Effector CD4-positive, alpha-beta T cell (primary cell): Measurements from ENCODE around the gene OR8B3. TPM values are rescaled to one million over a fixed set of nuclear protein-coding genes. Genes with fewer than 3 reads are reported as not detected.
"Not testable (repeated sequence)": the region's sequence is repeated elsewhere in the genome, so short reads cannot be mapped to it uniquely, and the experiment has no call there.

Experiments used
- DNase-seq: peaks from one replicate; pipeline ENCODE4 v3.0.0-alpha.2; 2020
- total RNA-seq: gene quantifications from one replicate; lab custom pipeline; 2026; lab: John Stamatoyannopoulos, UW

The OR8B3 gene, protein sequence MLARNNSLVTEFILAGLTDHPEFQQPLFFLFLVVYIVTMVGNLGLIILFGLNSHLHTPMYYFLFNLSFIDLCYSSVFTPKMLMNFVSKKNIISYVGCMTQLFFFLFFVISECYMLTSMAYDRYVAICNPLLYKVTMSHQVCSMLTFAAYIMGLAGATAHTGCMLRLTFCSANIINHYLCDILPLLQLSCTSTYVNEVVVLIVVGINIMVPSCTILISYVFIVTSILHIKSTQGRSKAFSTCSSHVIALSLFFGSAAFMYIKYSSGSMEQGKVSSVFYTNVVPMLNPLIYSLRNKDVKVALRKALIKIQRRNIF
- total RNA-seq: not detected

DNA sequence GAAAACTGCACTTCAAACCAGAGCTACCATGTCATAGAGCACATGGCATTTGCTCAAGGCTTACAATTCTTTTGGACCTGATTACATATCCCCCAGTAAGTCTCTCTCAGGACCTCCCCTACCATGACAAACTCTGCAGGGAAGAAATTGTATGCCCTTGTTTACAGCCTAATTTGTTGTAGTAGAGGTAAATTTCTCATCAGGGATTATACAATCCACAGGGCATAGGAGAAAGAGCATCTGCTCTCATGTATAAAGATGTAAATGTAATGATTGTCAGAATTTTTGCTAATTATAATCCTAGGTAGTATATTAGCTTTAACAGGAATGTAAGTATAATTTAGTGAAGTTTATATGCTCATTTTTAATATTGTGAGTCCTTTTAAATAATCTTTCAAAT lies at the start of gene OR8B3:
OR8B3 (minus strand) TSS at position 101 of the 400 bp plus-strand sequence. CDS start 1,673 bp downstream, outside the sequence.
- no peak for DNase-seq

DNA sequence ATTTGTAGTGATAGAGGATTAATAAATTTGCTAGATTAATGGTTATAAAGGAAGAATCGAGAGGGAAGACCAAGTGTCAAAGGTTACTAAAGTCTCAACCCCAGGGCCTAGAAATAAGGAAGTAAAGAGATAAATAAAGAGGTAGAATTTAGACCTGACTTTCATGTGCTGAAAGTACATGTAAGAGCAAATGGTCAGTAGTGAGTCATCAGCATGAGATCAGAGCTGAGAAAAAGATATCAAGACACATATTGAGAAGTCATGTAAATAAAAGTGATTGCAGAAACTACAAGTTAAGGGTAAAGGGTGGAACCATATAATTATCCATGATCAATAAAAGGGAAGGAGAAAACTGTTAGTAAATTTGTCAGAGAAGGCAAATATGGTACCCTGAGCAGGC lies 48.1 kb upstream of the OR8B3 start:
- no peak for DNase-seq

DNA sequence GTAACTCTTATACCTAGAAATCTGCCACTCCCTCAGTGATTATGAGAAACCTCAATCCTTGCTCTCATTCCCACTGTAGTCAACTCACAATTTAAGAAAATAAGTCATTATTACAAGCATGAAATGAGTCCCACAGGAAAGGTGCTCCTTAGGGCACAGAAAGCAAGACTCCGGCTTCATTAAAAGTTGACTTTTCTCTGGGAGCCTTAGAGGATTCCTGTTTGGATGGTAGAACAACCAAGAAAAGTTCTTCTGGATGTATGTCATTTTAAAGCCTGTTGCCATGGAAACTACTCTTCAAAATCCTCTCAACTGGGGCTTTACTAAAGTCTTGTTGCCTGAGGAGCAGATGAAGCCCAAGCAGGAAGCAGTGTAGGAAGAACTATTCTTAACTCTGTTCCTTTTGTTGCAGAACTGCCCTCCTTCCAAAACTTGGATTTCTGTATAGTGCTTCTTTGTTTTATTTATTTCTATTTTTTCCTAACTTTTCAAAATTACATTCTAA lies 46.9 kb upstream of the OR8B3 start, which contains the start of gene OR8B8:
OR8B8 (minus strand) TSS at position 51 of the 505 bp plus-strand sequence. CDS start 4,611 bp downstream, outside the sequence.
- DNase-seq: no peak

DNA sequence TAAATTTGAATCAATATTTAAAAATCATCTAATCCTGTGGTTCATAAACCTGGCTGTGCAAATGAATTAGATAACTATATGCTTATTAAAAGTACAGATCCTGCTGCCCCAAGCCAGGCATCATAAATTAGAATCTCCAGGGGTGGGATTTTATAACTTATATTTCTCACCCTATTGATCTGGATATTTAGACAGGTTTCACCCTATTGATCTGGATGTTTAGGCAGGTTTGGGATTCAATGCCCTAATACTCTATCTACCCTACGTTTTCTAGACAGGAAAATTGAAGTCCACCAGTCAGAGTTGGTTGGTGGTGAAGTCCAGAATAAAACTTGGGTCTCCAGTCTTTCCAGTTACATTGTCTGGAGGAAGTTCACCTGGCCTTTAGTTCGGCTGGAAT lies 44.0 kb upstream of the OR8B3 start:
- no peak for DNase-seq

DNA sequence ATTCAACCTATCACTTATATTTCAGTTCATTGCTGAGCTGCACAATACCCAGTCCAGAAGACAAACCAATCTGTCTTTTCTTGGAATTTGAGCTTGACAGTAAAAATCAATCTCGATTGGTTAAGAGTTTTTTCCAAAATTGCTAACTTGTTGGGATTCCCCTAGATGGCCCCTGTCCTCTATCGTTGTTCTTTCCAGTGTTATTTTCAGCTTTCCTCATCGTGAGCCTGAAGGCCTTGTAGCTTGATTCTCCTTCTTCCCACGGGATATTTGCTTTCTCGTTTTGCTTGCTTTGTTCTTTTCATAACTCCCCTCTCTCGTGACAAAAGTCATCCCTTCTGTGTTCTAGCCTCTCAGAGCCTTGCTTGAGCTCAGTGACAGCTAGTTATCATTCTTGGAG lies 43.6 kb upstream of the OR8B3 start:
- no peak for DNase-seq

DNA sequence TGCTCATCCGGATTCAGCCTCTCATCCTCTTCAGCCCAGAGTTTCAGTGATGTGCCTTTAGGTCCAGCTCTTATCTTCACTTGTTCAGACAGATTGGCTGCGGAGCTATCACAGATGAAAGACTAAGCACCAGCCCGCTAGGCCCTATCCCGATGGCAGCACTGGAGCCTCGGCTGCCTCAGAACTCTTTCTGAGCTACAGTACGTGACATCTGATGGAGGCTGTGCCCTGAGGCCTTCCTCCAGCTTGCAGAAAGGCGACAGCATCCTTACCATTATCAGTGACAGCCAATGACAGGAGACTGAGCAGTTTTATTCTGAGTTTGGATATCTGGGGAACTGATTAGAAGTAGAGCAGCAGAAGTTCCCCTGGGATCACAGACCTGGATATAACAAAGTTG lies 42.7 kb upstream of the OR8B3 start:
- no peak for DNase-seq

DNA sequence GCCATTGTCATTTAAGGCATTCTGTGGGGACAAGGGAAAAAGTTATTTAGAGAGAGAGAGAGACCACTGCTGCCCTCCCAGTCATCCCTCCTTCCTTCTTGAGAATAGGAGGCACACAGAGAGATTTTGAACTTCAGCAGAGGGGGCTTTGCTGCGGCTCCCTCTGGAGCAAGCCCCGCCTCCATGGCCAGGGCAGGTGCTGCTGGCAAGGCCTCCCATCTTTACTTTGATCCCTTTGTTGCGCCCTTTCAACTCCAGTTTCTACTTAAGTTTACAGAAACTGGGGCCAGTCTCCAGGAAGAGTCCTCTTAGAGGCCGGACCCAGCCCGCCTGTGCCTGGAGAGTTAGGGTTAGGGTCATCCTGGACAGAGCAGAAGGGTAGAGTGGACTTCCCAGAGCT lies 42.3 kb upstream of the OR8B3 start:
- DNase-seq: no peak

DNA sequence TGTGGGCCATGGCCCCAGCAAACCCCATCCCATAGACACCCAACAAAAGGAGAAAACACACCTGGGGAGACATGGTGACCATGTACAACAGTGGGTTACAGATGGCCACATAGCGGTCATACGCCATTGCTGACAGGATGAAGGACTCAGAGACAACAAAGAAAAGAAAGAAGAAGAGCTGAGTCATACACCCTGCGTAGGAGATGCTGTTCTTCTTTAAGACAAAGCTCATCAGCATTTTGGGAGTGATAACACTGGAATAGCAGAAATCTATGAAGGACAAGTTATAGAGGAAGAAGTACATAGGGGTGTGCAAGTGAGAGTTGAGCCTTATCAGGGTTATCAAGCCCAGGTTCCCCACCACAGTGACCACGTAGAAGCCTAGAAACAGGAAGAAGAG lies 41.8 kb upstream of the OR8B3 start:
- DNase-seq: no peak

DNA sequence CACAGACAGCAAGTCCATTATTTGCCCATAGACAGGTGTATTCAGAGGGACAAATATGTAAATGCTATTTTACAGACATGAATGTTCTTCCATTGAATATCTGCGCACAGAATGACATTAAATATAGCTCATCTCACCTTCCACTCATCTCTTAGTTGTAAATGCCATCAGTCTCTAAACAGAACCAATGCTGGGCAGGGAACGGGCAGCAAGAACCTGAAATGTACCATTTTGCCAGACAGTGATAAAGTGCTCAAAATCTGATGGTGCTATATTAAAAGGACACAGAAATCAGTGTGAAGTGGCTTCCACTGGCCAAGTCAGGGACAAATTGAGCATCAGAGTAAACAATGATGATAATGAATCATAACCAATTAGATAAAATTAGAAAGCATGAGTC lies 35.9 kb upstream of the OR8B3 start:
- no peak for DNase-seq

DNA sequence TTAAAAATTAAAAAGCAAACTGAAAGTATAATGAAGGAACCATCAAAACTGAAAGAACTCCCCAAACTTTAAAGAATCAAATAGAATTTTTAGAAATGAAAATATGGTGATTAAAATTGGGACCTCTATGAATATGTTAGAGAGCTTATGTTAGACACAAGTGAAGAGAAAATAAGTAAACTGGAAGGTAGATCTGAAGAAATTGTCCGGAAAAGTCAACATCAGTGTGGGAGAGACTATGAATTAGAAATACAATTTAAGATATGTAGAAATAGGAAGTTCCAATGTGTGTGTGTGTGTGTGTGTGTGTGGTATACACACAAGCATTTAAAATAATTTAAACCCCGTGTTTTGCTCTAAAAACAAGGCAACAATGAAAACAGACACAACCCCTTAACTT lies 30.8 kb upstream of the OR8B3 start:
- DNase-seq: no peak

DNA sequence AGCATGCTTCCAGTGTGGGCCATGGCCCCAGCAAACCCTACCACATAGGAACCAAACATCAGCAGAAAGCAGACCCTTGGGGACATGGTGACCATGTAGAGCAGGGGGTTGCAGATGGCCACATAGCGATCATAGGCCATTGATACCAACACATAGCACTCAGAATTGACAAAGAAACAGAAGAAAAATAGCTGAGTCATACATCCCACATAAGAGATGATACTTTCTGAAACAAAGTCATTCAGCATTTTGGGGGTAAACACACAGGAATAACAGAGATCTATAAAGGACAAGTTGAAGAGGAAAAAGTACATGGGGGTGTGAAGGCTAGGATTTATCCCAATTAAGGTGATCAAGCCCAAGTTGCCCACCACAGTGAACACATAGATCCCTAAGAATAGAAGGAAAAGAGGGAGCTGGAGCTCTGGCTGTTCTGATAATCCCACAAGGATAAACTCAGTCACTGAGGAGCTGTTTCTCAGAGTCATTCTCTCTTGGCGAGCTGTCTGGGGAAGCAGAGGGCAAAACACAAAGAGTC lies 25.6 kb upstream of the OR8B3 start, which contains the start of gene OR8B4:
OR8B4 (minus strand) TSS at position 488 of the 538 bp plus-strand sequence; CDS start at position 488, 0 bp downstream.
- DNase-seq: no peak

DNA sequence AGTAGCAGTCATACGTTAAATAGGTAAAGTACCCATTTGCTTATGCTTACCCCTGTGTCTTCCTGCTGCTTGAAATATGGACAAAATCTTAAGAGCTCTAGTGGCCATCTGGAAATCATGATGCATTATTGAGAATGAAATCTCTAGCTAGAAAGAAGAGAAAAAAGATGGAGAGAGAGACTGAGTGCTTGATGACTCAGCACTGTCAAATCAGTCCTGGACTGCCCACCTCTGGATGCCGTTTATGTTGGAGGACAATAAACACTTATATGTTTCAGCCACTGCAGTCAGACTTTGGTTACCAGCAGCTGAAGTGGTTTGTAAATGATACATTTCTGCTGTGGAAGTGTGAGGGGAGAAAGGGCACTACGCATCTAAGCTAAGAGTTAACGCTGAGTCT lies 22.2 kb upstream of the OR8B3 start:
- no peak for DNase-seq

DNA sequence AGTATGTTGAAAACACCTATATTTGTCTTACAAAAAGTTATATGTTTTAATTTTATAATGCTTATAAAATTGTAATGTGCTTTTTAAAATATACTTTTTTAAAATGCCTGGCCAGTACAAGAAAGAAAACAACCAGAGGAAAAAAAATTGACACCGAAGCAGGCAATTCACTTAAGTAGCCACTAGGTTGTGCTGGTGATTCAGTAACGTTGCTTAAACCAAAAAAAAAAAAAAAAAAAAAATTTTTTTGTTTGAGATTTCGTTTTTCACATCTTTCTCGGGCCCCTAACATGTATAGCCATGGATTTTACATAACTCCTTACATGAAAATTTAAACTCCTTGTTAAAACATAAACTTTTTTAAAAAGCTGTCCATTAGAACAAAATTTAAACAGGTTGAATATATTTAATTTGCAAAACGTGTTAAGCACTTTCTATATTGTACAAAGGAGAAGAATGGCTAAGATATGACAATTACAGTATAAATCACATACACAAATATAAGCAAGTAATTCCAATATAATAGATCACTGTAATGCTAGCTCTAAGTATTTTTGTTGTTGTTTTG lies 16.6 kb upstream of the OR8B3 start:
- no peak for DNase-seq

DNA sequence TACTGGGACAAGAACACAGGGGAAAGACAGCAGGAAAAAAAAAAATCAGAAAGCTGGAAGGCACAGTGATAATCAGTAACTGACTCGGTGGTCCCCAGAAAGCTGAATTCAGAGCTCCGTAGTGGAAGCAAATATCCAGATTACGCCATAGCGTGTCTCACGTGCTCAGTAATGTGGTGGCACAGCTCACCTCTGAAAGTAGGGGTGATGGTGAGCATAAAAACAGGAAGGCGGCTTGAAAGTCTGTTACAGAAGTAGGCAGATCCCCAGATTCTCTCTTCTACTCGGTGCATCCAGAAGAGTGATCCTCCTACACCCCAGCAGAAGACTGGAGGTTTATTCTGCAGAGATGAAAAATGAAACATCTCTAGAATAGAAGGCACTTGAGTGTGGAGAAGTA lies 11.1 kb upstream of the OR8B3 start:
- no peak for DNase-seq

DNA sequence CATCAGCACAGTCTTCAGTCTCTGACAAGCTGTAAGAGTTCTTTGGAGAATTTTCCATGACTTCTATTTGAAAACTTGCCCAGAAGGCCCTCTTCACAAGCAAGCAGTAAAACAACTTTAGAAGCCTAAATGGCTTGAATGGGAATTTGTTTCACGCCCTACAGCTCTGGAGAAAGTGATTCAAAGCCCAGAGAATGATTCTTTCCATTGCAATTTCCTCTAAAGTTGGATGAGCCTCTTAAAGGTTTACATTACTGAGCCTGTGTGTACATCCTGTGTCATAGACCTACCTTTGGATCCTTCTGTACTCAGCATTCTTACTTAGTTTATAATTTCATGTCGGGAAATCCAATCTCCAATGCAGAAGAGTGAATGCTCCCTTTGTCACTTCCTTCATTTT lies 6.8 kb upstream of the OR8B3 start:
- no peak for DNase-seq

DNA sequence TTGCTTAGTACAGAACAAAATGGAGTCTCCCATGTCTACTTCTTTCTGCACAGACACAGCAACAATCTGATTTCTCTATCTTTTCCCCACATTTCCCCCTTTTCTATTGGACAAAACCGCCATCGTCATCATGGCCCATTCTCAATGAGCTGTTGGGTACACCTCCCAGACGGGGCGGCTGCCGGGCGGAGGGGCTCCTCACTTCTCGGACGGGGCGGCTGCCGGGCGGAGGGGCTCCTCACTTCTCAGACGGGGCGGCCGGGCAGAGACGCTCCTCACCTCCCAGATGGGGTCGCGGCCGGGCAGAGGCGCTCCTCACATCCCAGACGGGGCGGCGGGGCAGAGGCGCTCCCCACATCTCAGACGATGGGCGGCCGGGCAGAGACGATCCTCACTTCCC lies 4.4 kb upstream of the OR8B3 start:
- DNase-seq: not testable (repeated sequence)

DNA sequence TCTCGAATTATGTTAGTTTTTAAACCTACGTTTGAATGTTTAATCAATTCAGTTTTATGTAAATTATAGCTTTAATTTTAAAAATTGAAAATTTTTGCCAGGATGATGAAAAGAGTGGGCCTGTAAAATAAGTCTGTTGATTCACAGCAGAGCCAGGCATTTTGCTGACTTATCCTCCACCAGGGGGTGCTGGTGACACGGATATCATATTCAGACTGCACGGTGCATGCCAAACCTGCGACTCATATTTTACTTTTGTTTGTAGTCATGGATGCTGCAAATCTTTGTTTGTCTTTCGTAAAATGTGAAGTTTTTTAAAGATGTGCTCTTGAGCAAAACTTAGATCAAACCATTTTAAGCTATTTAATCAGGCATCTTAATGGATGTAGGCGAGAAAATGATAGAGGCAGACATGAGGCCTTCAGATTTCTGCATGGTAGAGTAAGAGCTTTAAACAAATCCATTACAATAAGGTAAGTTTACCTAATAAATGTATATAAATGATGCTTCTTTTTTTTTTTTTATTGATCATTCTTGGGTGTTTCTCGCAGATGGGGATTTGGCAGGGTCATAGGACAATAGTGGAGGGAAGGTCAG lies 3.6 kb upstream of the OR8B3 start:
- DNase-seq: no peak

DNA sequence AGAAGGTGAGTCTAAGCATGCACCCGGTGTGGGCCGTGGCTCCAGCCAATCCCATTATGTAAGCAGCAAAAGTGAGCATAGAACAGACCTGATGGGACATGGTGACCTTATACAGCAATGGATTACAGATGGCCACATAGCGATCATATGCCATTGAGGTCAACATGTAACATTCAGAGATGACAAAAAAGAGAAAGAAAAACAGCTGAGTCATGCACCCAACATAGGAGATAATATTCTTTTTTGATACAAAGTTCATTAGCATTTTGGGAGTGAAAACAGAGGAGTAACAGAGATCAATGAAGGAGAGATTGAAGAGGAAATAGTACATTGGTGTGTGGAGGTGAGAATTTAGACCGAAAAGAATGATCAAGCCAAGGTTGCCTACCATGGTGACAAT lies 2.0 kb downstream of the OR8B3 start:
- not testable (repeated sequence) for DNase-seq

DNA sequence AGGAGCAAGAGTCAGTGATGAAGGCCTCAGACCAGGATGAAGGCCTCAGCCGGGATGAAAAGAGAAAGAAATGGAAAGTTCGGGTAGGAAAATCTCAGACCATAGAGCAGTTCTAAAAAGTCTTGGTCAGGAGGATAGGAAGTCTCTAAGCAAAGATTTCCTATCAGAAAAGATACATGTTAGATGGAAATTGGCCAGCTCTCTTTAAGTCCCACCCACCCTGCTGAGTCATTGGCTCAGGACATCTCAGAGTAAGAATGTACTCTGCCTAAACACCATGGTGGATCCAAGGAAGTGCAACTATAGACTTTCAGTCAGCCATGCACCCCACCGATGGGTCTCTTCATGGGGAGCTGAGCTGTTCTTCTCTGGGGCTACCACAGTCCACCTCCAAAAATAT lies 4.4 kb downstream of the OR8B3 start:
- DNase-seq: no peak

DNA sequence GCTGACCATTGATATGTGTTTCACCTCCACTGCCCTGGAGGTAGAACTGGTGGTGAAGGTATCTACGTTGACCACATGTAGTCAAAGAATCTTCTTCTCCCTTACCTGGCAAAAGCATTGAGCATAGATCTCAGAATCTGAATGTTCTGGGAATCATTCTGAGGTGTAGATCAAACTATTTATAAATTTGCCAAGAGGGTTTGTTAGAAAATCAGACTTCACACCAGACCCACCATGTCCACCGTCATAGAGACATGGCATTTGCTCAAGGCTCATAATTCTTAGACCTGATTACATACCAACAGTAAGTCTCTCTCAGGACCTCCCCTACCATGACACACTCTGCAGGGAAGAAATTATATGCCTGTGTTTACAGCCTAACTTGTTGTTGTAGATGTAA lies 14.4 kb downstream of the OR8B3 start, which contains the start of gene OR8B2:
OR8B2 (minus strand) TSS at position 101 of the 400 bp plus-strand sequence. CDS start 1,156 bp downstream, outside the sequence.
- DNase-seq: no peak

DNA sequence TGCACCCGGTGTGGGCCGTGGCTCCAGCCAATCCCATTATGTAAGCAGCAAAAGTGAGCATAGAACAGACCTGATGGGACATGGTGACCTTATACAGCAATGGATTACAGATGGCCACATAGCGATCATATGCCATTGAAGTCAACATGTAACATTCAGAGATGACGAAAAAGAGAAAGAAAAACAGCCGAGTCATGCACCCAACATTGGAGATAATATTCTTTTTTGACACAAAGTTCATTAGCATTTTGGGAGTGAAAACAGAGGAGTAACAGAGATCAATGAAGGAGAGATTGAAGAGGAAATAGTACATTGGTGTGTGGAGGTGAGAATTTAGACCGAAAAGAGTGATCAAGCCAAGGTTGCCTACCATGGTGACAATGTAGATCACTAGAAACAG lies 16.0 kb downstream of the OR8B3 start:
- not testable (repeated sequence) for DNase-seq

DNA sequence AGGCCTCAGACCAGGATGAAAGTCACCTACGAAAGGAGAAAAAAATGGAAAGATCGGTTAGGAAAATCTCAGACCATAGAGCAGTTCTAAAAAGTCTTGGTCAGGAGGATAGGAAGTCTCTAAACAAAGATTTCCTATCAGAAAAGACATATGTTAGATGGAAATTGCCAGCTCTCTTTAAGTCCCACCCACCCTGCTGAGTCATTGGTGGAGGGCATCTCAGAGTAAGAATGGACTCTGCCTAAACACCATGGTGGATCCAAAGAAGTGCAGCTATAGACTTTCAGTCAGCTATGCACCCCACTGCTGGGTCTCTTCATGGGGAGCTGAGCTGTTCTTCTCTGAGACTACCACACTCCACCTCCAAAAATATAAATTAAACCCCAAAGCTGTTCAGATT lies 18.2 kb downstream of the OR8B3 start:
- DNase-seq: no peak

DNA sequence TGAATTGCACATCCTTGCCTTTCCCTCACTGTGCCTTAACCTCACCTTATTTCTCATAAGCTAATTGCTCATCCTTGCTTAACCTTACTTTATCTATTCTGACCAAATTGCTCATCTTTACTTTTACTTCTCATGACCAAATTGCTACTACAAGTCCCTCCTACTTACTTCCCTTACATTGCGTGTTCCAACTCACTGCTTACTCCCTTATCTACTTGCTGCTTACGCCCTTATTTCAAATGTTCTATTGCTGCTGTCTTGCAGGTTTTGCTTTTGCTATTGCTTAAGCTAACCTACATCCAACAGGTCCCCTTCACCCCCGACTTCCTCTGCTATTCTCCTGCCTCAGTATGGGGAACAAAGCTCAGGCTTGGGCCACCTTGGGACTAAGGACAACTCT lies 22.5 kb downstream of the OR8B3 start:
- no peak for DNase-seq

DNA sequence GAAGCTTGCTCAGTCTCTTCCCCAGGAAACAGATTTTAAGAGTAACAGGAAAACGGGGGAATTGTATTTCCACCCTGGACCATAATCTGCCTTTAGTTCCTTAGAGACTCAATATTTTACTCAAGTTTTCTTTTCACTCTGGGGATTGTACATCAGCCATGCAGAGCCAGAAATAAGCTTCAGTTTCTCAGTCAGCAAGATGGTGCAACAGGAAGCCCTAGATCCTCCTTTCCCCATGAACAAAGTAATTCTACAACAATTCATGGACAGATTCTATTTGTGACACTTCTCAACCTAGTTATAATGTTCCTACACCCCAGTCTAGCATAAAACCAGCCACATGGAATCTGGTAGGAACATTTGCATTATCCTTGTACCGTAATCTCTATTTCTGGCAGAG lies 39.3 kb downstream of the OR8B3 start:
- no peak for DNase-seq
